Measurements from ENCODE around the gene WNT6. TPM values are rescaled to one million over a fixed set of nuclear protein-coding genes. Genes with fewer than 3 reads are reported as not detected.

WNT6 gene
- total and polyA plus RNA-seq, 10 of the 15 experiments (the other 5 are each of a cell fraction or from before 2014, with no cell fraction given), result 0.11 to 0.44 (median 0.22) TPM; not detected in 5

DNA sequence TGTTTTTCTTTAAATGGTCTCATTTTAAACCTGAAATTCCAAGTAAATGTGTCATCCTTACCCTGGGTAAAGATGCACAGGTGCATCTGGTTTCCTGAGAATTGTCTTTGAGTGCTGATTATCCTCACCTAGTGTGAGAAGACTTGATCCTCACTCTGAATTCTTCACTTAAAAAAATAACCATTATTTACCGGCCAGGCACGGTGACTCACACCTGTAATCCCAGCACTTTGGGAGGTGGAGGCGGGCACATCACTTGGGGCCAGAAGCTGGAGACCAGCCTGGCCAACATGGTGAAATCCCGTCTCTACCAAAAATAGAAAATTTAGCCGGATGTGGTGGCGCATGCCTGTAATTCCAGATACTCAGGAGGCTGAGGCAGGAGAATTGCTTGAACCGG is 9.9 kb upstream of the WNT6 start:
- FAIRE-seq (no peak), DNase-seq (ENCODE audit: low read depth, low spot score) (no peak), ATAC-seq (no peak)
- intact Hi-C loops (cut with micrococcal nuclease; ENCODE audit: unreplicated experiment) (loop anchor here (5.0 kb wide), 3 partner anchors 133 to 547 kb away; no protein-coding TSS in a partner anchor), in situ Hi-C loops (cut with MboI) (loop anchor here (5.0 to 10.0 kb wide), 2 partner anchors 187 to 445 kb away; no protein-coding TSS in a partner anchor)
- Histone ChIP-seq H3K79me2 (ENCODE audit: control insufficient read depth, insufficient read depth, low read length) (no peaks in the 10 kb centered on the region), H3K4me1 (ENCODE audit: control insufficient read depth, insufficient read depth, low read length) (no peaks in the 10 kb centered on the region), H3K4me2 (ENCODE audit: control insufficient read depth, insufficient read depth) (no peak overlapping the region), H2AFZ (ENCODE audit: control insufficient read depth, low read depth, low read length) (no peak overlapping the region), H3K4me3 (no peak overlapping the region), H3K9me3 (replicated peaks; ENCODE audit: control insufficient read depth, insufficient read depth, low read length) (no peaks in the 10 kb centered on the region; the same call in 2 of the 3 replicates), H3K36me3 (ENCODE audit: control insufficient read depth in 2 of 2, insufficient read depth in 2 of 2, low read length in 1 of 2) (no peaks in the 10 kb centered on the region), H3K27me3 (replicated peaks in 1 of 2; ENCODE audit: control insufficient read depth in 2 of 2, insufficient read depth in 2 of 2, low read length in 1 of 2) (peaks cover 2 to 12% of the 10 kb centered on the region in 2 experiments), H3K9ac (ENCODE audit: control insufficient read depth, insufficient read depth, low read length) (no peak overlapping the region), H3K27ac (ENCODE audit: control insufficient read depth, insufficient read depth) (no peak overlapping the region), H4K20me1 (ENCODE audit: control insufficient read depth, insufficient read depth) (no peaks in the 10 kb centered on the region)
- RAD21 ChIA-PET (ENCODE audit: unreplicated experiment), result interaction anchor here (1.2 to 3.2 kb wide), 4 partner anchors 48 to 270 kb away, joined by 3 to 16 read pairs (median 9); partner anchors contain the start of genes BCS1L, TTLL4 and ZNF142
- POLR2A ChIA-PET, result interaction anchor here (0.7 kb wide), 1 partner anchor 39 kb away, joined by 4 read pairs; no protein-coding TSS in a partner anchor
- 68% methylated on average over 7 of the region's 7 CpGs for WGBS (ENCODE audit: insufficient coverage, insufficient replicate concordance, low lambda C conversion rate, missing lambda C conversion rate)
- CTCF ChIA-PET, result interaction anchor here (1.0 to 7.2 kb wide), 5 partner anchors 49 to 270 kb away, joined by 3 to 95 read pairs (median 4); no protein-coding TSS in a partner anchor
- no TSS peak for BruUV-seq (replicated peaks)
- SMC1A ChIA-PET (ENCODE audit: uncharacterized antibody, unreplicated experiment), result interaction anchor here (0.9 to 4.9 kb wide), 3 partner anchors 26 to 195 kb away, joined by 4 to 26 read pairs (median 25); partner anchors contain the start of genes BCS1L and ZNF142
- no peak for TF ChIP-seq TARDBP (IDR thresholded peaks at IDR 0.05; ENCODE audit: borderline replicate concordance)
- no peak for TF ChIP-seq CBX3 (IDR thresholded peaks at IDR 0.05; ENCODE audit: borderline replicate concordance, low read depth)
- no peak for TF ChIP-seq MYC (IDR thresholded peaks at IDR 0.05; ENCODE audit: insufficient read depth, insufficient read length, insufficient replicate concordance, low read length, severe bottlenecking)
- TF ChIP-seq EED (IDR thresholded peaks at IDR 0.05; ENCODE audit: low read depth), result no peak
- no peak for TF ChIP-seq ZSCAN29 (IDR thresholded peaks at IDR 0.05)
- no peak for TF ChIP-seq CHD4 (IDR thresholded peaks at IDR 0.05)
- TF ChIP-seq, protein P1, sequence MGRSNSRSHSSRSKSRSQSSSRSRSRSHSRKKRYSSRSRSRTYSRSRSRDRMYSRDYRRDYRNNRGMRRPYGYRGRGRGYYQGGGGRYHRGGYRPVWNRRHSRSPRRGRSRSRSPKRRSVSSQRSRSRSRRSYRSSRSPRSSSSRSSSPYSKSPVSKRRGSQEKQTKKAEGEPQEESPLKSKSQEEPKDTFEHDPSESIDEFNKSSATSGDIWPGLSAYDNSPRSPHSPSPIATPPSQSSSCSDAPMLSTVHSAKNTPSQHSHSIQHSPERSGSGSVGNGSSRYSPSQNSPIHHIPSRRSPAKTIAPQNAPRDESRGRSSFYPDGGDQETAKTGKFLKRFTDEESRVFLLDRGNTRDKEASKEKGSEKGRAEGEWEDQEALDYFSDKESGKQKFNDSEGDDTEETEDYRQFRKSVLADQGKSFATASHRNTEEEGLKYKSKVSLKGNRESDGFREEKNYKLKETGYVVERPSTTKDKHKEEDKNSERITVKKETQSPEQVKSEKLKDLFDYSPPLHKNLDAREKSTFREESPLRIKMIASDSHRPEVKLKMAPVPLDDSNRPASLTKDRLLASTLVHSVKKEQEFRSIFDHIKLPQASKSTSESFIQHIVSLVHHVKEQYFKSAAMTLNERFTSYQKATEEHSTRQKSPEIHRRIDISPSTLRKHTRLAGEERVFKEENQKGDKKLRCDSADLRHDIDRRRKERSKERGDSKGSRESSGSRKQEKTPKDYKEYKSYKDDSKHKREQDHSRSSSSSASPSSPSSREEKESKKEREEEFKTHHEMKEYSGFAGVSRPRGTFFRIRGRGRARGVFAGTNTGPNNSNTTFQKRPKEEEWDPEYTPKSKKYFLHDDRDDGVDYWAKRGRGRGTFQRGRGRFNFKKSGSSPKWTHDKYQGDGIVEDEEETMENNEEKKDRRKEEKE (IDR thresholded peaks at IDR 0.05), result no peak
- TF ChIP-seq, protein P2, sequence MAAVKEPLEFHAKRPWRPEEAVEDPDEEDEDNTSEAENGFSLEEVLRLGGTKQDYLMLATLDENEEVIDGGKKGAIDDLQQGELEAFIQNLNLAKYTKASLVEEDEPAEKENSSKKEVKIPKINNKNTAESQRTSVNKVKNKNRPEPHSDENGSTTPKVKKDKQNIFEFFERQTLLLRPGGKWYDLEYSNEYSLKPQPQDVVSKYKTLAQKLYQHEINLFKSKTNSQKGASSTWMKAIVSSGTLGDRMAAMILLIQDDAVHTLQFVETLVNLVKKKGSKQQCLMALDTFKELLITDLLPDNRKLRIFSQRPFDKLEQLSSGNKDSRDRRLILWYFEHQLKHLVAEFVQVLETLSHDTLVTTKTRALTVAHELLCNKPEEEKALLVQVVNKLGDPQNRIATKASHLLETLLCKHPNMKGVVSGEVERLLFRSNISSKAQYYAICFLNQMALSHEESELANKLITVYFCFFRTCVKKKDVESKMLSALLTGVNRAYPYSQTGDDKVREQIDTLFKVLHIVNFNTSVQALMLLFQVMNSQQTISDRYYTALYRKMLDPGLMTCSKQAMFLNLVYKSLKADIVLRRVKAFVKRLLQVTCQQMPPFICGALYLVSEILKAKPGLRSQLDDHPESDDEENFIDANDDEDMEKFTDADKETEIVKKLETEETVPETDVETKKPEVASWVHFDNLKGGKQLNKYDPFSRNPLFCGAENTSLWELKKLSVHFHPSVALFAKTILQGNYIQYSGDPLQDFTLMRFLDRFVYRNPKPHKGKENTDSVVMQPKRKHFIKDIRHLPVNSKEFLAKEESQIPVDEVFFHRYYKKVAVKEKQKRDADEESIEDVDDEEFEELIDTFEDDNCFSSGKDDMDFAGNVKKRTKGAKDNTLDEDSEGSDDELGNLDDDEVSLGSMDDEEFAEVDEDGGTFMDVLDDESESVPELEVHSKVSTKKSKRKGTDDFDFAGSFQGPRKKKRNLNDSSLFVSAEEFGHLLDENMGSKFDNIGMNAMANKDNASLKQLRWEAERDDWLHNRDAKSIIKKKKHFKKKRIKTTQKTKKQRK (IDR thresholded peaks at IDR 0.05; ENCODE audit: low read depth, low read length), result no peak
- TF ChIP-seq, protein P3, sequence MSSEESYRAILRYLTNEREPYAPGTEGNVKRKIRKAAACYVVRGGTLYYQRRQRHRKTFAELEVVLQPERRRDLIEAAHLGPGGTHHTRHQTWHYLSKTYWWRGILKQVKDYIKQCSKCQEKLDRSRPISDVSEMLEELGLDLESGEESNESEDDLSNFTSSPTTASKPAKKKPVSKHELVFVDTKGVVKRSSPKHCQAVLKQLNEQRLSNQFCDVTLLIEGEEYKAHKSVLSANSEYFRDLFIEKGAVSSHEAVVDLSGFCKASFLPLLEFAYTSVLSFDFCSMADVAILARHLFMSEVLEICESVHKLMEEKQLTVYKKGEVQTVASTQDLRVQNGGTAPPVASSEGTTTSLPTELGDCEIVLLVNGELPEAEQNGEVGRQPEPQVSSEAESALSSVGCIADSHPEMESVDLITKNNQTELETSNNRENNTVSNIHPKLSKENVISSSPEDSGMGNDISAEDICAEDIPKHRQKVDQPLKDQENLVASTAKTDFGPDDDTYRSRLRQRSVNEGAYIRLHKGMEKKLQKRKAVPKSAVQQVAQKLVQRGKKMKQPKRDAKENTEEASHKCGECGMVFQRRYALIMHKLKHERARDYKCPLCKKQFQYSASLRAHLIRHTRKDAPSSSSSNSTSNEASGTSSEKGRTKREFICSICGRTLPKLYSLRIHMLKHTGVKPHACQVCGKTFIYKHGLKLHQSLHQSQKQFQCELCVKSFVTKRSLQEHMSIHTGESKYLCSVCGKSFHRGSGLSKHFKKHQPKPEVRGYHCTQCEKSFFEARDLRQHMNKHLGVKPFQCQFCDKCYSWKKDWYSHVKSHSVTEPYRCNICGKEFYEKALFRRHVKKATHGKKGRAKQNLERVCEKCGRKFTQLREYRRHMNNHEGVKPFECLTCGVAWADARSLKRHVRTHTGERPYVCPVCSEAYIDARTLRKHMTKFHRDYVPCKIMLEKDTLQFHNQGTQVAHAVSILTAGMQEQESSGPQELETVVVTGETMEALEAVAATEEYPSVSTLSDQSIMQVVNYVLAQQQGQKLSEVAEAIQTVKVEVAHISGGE (CRISPR knock-in tag; IDR thresholded peaks at IDR 0.05), result no peak
- TF ChIP-seq POLR2AphosphoS5 (IDR thresholded peaks at IDR 0.05; ENCODE audit: low read length), result no peak
